Mammary epithelial cell (primary cell): ENCODE measurements around the gene SIN3A.

Experiments used
- EZH2 ChIP-seq: IDR thresholded peaks from 2 replicates; pipeline ENCODE4 v1.6.1; 2012; ENCODE audit warnings: low read length, inconsistent platforms, borderline replicate concordance
- TF ChIP-seq, protein P1 (sequence below), 2 donors: IDR thresholded peaks in 1 of 2; conservative IDR thresholded peaks in 1 of 2; 2 replicates each; pipeline ENCODE4 v1.5.1; 2011 to 2012; ENCODE audit warnings: inconsistent platforms in 2 of 2, low read length in 2 of 2, mild to moderate bottlenecking in 2 of 2, control low read depth in 1 of 2, low read depth in 1 of 2; ENCODE audit not compliant: insufficient read depth in 1 of 2; ENCODE audit errors: extremely low read depth in 1 of 2

GRCh38 chr15:75460646-75461045 is 9.2 kb upstream of the SIN3A start:
- TF ChIP-seq, protein P1, sequence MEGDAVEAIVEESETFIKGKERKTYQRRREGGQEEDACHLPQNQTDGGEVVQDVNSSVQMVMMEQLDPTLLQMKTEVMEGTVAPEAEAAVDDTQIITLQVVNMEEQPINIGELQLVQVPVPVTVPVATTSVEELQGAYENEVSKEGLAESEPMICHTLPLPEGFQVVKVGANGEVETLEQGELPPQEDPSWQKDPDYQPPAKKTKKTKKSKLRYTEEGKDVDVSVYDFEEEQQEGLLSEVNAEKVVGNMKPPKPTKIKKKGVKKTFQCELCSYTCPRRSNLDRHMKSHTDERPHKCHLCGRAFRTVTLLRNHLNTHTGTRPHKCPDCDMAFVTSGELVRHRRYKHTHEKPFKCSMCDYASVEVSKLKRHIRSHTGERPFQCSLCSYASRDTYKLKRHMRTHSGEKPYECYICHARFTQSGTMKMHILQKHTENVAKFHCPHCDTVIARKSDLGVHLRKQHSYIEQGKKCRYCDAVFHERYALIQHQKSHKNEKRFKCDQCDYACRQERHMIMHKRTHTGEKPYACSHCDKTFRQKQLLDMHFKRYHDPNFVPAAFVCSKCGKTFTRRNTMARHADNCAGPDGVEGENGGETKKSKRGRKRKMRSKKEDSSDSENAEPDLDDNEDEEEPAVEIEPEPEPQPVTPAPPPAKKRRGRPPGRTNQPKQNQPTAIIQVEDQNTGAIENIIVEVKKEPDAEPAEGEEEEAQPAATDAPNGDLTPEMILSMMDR (conservative IDR thresholded peaks at IDR 0.05 in 1 of 2, IDR thresholded peaks at IDR 0.05 in 1 of 2; ENCODE audit: extremely low read depth in 1 of 2, insufficient read depth in 1 of 2, low read depth in 1 of 2, low read length in 2 of 2), result no peak
- TF ChIP-seq EZH2, result no peak
